ENCODE measurements around the gene CLN5. TPM values are rescaled to one million over a fixed set of nuclear protein-coding genes. Genes with fewer than 3 reads are reported as not detected.
"Not testable (repeated sequence)": the region's sequence is repeated elsewhere in the genome, so short reads cannot be mapped to it uniquely, and the experiment has no call there.

CLN5 gene
- total RNA-seq, 1 experiment from 2014 or later: 18.7 TPM

GRCh38 chr13:76955193-76955592 lies 36.7 kb upstream of the CLN5 start:
- Histone ChIP-seq H3K4me1 (ENCODE audit: low read length) (0 out of 2 replicates have a peak, but pooled peaks cover 5% of the 10 kb centered on the region), H3K9me2 (replicated peaks; ENCODE audit: insufficient read depth, low read length) (no peaks in the 10 kb centered on the region), H3K27ac (ENCODE audit: low read length) (no peak overlapping the region), H3K4me3 (ENCODE audit: low read length) (no peak overlapping the region), H3K4me2 (ENCODE audit: low read depth, low read length, poor library complexity, severe bottlenecking) (no peak overlapping the region), H2AFZ (ENCODE audit: low read length) (no peak overlapping the region), H3K27me3 (ENCODE audit: low read length) (no peaks in the 10 kb centered on the region), H3K9me3 (ENCODE audit: low read length) (peaks cover 7% of the 10 kb centered on the region), H3K36me3 (ENCODE audit: insufficient read depth, low read length) (no peaks in the 10 kb centered on the region; the same call in 1 of the 2 replicates), H3K9ac (ENCODE audit: low read length) (no peak overlapping the region), H3K79me2 (ENCODE audit: low read length) (no peaks in the 10 kb centered on the region), H4K20me1 (ENCODE audit: insufficient read depth, low read depth, low read length) (no peaks in the 10 kb centered on the region)
- DNase-seq: no peak

GRCh38 chr13:76955661-76956060 lies 36.2 kb upstream of the CLN5 start:
- Histone ChIP-seq H4K20me1 (ENCODE audit: insufficient read depth, low read depth, low read length) (no peaks in the 10 kb centered on the region), H3K4me3 (ENCODE audit: low read length) (no peak overlapping the region), H3K9ac (ENCODE audit: low read length) (no peak overlapping the region), H3K79me2 (ENCODE audit: low read length) (no peaks in the 10 kb centered on the region), H3K27me3 (ENCODE audit: low read length) (no peaks in the 10 kb centered on the region), H3K9me2 (replicated peaks; ENCODE audit: insufficient read depth, low read length) (no peaks in the 10 kb centered on the region), H3K36me3 (ENCODE audit: insufficient read depth, low read length) (no peaks in the 10 kb centered on the region; the same call in 1 of the 2 replicates), H3K4me2 (ENCODE audit: low read depth, low read length, poor library complexity, severe bottlenecking) (no peak overlapping the region), H3K27ac (ENCODE audit: low read length) (no peak overlapping the region), H2AFZ (ENCODE audit: low read length) (peak overlapping the region; percentile 20; the same call in 1 of the 2 replicates), H3K4me1 (ENCODE audit: low read length) (0 out of 2 replicates have a peak, but pooled peaks cover 5% of the 10 kb centered on the region), H3K9me3 (ENCODE audit: low read length) (peaks cover 8% of the 10 kb centered on the region)
- DNase-seq: no peak

- Histone ChIP-seq H3K4me2 (ENCODE audit: low read depth, low read length, poor library complexity, severe bottlenecking) (no peak overlapping the region), H3K4me3 (ENCODE audit: low read length) (no peak overlapping the region), H4K20me1 (ENCODE audit: insufficient read depth, low read depth, low read length) (no peaks in the 10 kb centered on the region), H3K4me1 (ENCODE audit: low read length) (peaks cover 10% of the 10 kb centered on the region), H3K9ac (ENCODE audit: low read length) (no peak overlapping the region), H3K9me2 (replicated peaks; ENCODE audit: insufficient read depth, low read length) (no peaks in the 10 kb centered on the region), H3K79me2 (ENCODE audit: low read length) (no peaks in the 10 kb centered on the region), H3K27ac (ENCODE audit: low read length) (no peak overlapping the region), H3K9me3 (ENCODE audit: low read length) (peaks cover 8% of the 10 kb centered on the region), H3K36me3 (ENCODE audit: insufficient read depth, low read length) (no peaks in the 10 kb centered on the region; the same call in 1 of the 2 replicates), H2AFZ (ENCODE audit: low read length) (no peak overlapping the region), H3K27me3 (ENCODE audit: low read length) (no peaks in the 10 kb centered on the region)
- no peak for DNase-seq
Measured at GRCh38 chr13:76958841-76959432, 32.9 kb upstream of the CLN5 start.

GRCh38 chr13:76959734-76960133 lies 32.1 kb upstream of the CLN5 start:
- H3K27me3 ChIP-seq (ENCODE audit: low read length); H3K27ac ChIP-seq (ENCODE audit: low read length); H3K9me2 ChIP-seq (replicated peaks; ENCODE audit: insufficient read depth, low read length); H4K20me1 ChIP-seq (ENCODE audit: insufficient read depth, low read depth, low read length); H3K4me2 ChIP-seq (ENCODE audit: low read depth, low read length, poor library complexity, severe bottlenecking); H3K36me3 ChIP-seq (ENCODE audit: insufficient read depth, low read length); H2AFZ ChIP-seq (ENCODE audit: low read length); DNase-seq; H3K9ac ChIP-seq (ENCODE audit: low read length); H3K9me3 ChIP-seq (ENCODE audit: low read length); H3K79me2 ChIP-seq (ENCODE audit: low read length); H3K4me3 ChIP-seq (ENCODE audit: low read length): not testable (repeated sequence)
- peaks cover 10% of the 10 kb centered on the region for H3K4me1 ChIP-seq (ENCODE audit: low read length)

GRCh38 chr13:76965759-76966421 lies 26.0 kb upstream of the CLN5 start:
- peaks cover 66% of the 10 kb centered on the region for H3K4me1 ChIP-seq (ENCODE audit: low read length)
- H3K4me3 ChIP-seq (ENCODE audit: low read length): no peak overlapping the region
- no peak overlapping the region for H2AFZ ChIP-seq (ENCODE audit: low read length)
- no peak overlapping the region for H3K27ac ChIP-seq (ENCODE audit: low read length)
- H3K27me3 ChIP-seq (ENCODE audit: low read length): no peaks in the 10 kb centered on the region
- no peak overlapping the region for H3K9ac ChIP-seq (ENCODE audit: low read length)
- no peaks in the 10 kb centered on the region for H3K79me2 ChIP-seq (ENCODE audit: low read length)
- no peaks in the 10 kb centered on the region for H3K9me3 ChIP-seq (ENCODE audit: low read length)
- no peaks in the 10 kb centered on the region for H3K9me2 ChIP-seq (replicated peaks; ENCODE audit: insufficient read depth, low read length)
- no peaks in the 10 kb centered on the region for H4K20me1 ChIP-seq (ENCODE audit: insufficient read depth, low read depth, low read length)
- no peak for DNase-seq
- no peak overlapping the region for H3K4me2 ChIP-seq (ENCODE audit: low read depth, low read length, poor library complexity, severe bottlenecking)
- H3K36me3 ChIP-seq (ENCODE audit: insufficient read depth, low read length): no peaks in the 10 kb centered on the region

- Histone ChIP-seq H3K4me3 (ENCODE audit: low read length) (no peak overlapping the region), H3K9me2 (replicated peaks; ENCODE audit: insufficient read depth, low read length) (no peaks in the 10 kb centered on the region), H3K9ac (ENCODE audit: low read length) (no peak overlapping the region), H3K9me3 (ENCODE audit: low read length) (no peaks in the 10 kb centered on the region), H3K79me2 (ENCODE audit: low read length) (no peaks in the 10 kb centered on the region), H2AFZ (ENCODE audit: low read length) (no peak overlapping the region), H3K27me3 (ENCODE audit: low read length) (no peaks in the 10 kb centered on the region), H3K27ac (ENCODE audit: low read length) (no peak overlapping the region), H3K4me2 (ENCODE audit: low read depth, low read length, poor library complexity, severe bottlenecking) (no peak overlapping the region), H4K20me1 (ENCODE audit: insufficient read depth, low read depth, low read length) (no peaks in the 10 kb centered on the region), H3K4me1 (ENCODE audit: low read length) (peaks cover 77% of the 10 kb centered on the region), H3K36me3 (ENCODE audit: insufficient read depth, low read length) (no peaks in the 10 kb centered on the region)
- no peak for DNase-seq
Measured at GRCh38 chr13:76967031-76967430, 24.9 kb upstream of the CLN5 start.

GRCh38 chr13:76968041-76968440 lies 23.8 kb upstream of the CLN5 start:
- H3K79me2 ChIP-seq (ENCODE audit: low read length): no peaks in the 10 kb centered on the region
- DNase-seq: no peak
- H3K4me3 ChIP-seq (ENCODE audit: low read length): no peak overlapping the region
- no peaks in the 10 kb centered on the region for H3K9me2 ChIP-seq (replicated peaks; ENCODE audit: insufficient read depth, low read length)
- no peaks in the 10 kb centered on the region for H3K36me3 ChIP-seq (ENCODE audit: insufficient read depth, low read length)
- H3K4me2 ChIP-seq (ENCODE audit: low read depth, low read length, poor library complexity, severe bottlenecking): peak overlapping the region; percentile 77
- H3K27ac ChIP-seq (ENCODE audit: low read length): no peak overlapping the region
- H4K20me1 ChIP-seq (ENCODE audit: insufficient read depth, low read depth, low read length): no peaks in the 10 kb centered on the region
- peaks cover 78% of the 10 kb centered on the region for H3K4me1 ChIP-seq (ENCODE audit: low read length)
- no peak overlapping the region for H3K9ac ChIP-seq (ENCODE audit: low read length)
- H3K9me3 ChIP-seq (ENCODE audit: low read length): no peaks in the 10 kb centered on the region
- no peak overlapping the region for H2AFZ ChIP-seq (ENCODE audit: low read length)
- H3K27me3 ChIP-seq (ENCODE audit: low read length): no peaks in the 10 kb centered on the region

- Histone ChIP-seq H3K27ac (ENCODE audit: low read length) (peak overlapping the region; percentile 96), H3K4me2 (ENCODE audit: low read depth, low read length, poor library complexity, severe bottlenecking) (peak overlapping the region; percentile 77), H3K4me3 (ENCODE audit: low read length) (peak overlapping the region; percentile 41), H3K9ac (ENCODE audit: low read length) (peak overlapping the region; percentile 49), H3K4me1 (ENCODE audit: low read length) (peaks cover 95% of the 10 kb centered on the region), H3K27me3 (ENCODE audit: low read length) (no peaks in the 10 kb centered on the region), H3K79me2 (ENCODE audit: low read length) (no peaks in the 10 kb centered on the region), H3K36me3 (ENCODE audit: insufficient read depth, low read length) (no peaks in the 10 kb centered on the region), H4K20me1 (ENCODE audit: insufficient read depth, low read depth, low read length) (no peaks in the 10 kb centered on the region), H2AFZ (ENCODE audit: low read length) (no peak overlapping the region), H3K9me3 (ENCODE audit: low read length) (no peaks in the 10 kb centered on the region), H3K9me2 (replicated peaks; ENCODE audit: insufficient read depth, low read length) (no peaks in the 10 kb centered on the region)
- peak; percentile 80 for DNase-seq
Measured at GRCh38 chr13:76969488-76970365, 22.2 kb upstream of the CLN5 start.
